Activated T-cell treated with anti-CD3 and anti-CD28 coated beads, Interleukin-2, amount 50 U/mL, for 48 hours (primary cell): Measurements from ENCODE around the gene KDM2B.

ENCODE experiments used
- DNase-seq, 2 experiments: peaks; one replicate each; pipeline ENCODE4 v3.0.0-alpha.2; 2020

Gene KDM2B

DNA sequence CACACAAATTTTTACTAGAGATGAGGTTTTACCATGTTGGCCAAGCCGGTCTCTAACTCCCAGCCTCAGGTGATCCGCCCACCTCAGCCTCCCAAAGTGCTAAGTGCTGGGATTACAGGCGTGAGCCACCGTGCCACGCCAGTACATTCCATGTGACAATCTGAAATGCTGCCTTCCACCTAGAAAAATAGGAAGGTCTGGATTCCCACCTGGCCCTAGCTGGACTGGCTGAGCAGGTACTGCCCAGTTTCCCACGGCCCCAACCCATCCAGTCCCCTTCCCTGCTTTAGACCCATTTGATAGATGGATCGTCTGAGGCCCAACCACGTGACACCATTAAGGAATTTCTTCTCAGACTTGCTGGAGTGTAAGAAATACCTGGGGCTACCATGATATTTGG lies 55.4 kb downstream of the KDM2B start:
- DNase-seq: no peak

- no peak for DNase-seq
Measured at GRCh38 chr12:121524196-121524916, 56.5 kb downstream of the KDM2B start.

- DNase-seq: no peak
Measured at GRCh38 chr12:121523741-121524140, 57.1 kb downstream of the KDM2B start.

GRCh38 chr12:121522971-121523370 lies 57.9 kb downstream of the KDM2B start:
- DNase-seq: no peak

GRCh38 chr12:121520586-121521086 lies 60.2 kb downstream of the KDM2B start:
- DNase-seq: no peak

DNA sequence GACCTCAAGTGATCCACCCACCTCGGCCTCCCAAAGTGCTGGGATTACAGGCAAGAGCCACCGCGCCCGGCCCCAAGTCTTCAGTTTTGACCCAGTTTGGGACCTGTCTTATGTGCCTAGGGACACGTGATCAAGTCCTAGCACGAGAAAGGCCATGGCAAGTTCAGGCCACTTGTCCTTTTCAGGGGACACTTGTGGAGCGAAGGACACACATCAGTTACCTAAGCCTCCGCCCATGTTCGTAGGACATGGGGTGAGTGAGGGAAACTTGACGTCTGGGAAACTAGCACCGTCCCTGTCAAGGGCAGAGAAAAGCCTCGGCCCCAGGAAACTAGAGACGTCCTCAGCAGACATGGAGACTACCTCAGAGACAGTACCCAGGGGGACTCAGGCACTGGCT lies 60.7 kb downstream of the KDM2B start:
- no peak for DNase-seq

GRCh38 chr12:121519227-121519626 lies 61.6 kb downstream of the KDM2B start:
- no peak for DNase-seq

DNA sequence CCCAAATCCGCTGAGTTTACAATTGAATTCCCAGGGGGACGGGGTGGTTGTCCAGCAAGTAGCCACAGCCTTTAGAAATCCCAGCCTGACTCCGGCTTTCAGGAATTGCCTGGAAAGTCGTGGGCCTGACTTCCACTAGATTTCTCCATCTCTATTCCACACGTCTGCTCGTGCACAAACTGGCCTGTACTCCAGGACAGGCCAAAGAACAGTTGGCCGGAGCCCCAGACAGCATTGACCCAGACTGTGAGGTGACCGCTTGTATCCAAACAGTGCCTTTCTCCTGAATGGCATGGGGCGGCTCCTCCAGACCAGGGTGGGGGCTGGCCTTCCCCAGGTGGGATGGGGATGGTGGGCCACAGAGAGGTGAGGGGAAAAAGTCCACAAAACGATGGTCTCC lies 62.2 kb downstream of the KDM2B start:
- DNase-seq: no peak

GRCh38 chr12:121516437-121517011 lies 64.3 kb downstream of the KDM2B start:
- no peak for DNase-seq

- no peak for DNase-seq
Measured at GRCh38 chr12:121515615-121516014, 65.2 kb downstream of the KDM2B start.

DNA sequence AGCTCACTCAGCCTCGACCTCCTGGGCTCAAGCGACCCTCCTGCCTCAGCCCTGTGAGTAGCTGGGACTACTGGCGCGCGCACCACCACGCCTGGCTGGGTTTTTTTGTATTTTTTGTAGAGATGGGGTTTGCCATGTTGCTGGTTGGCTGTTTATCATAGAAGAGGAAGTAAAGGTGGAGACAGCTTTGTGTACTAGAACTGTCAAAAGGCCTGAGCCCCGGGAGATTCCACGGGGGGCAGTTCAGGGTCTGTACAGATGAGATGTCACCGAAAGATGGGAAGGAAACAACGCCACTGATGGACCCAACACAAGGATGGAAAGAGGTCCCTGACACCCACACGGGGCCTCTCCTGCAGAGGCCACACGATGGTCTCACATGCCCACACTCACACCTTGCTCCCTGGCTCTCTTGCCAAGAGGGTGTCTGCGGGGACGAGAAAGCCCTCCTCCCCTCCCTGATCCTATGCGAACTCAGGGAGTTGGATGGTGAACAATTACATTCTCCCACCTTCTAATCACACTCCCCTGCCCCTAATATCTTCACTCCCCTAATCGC lies 66.6 kb downstream of the KDM2B start:
- no peak for DNase-seq

- DNase-seq: peak; percentile 33 to 49
Measured at GRCh38 chr12:121513464-121514183, 67.2 kb downstream of the KDM2B start.

GRCh38 chr12:121512561-121512960 lies 68.3 kb downstream of the KDM2B start:
- no peak for DNase-seq

GRCh38 chr12:121511916-121512315 lies 68.9 kb downstream of the KDM2B start:
- no peak for DNase-seq

GRCh38 chr12:121509339-121509738 lies 71.5 kb downstream of the KDM2B start:
- no peak for DNase-seq

DNA sequence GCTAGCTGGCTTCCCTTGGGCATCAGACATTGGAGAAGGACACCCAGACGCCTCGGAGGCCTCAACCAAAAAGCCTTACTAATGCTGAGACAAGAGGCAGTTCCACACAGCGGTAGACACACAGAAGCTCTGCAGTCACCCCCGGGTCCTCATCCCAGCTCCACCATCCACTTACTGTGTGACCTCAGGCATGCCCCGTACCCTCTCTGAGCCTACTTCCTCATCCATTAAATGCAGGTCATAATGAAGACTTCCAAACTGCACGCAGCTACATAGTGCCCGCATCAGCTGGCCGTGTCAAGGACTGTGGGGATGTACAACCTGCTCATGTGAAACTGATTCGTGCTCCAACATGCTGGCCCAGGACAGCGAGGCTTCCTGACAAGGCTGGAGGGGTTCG lies 72.3 kb downstream of the KDM2B start:
- no peak for DNase-seq

- DNase-seq: no peak
Measured at GRCh38 chr12:121507984-121508383, 72.8 kb downstream of the KDM2B start.

DNA sequence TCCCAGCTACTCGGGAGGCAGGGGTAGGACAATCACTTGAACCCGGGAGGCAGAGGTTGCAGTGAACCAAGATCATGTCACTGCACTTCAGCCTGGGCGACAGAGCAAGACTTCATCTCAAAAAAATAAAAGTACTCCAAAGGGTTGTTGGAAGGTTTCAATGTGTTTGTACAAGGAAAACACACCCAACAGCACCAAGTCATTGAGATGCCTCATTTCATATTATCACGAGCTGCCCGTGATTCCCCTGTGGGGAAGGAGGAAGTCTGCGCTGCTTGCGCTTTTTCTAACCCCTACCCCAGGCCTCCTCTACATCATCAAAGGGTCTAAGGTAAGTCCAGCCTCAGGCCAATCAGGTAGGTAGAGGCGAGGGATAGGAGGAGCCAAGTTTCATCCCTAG lies 73.6 kb downstream of the KDM2B start:
- no peak for DNase-seq

GRCh38 chr12:121505513-121505912 lies 75.3 kb downstream of the KDM2B start:
- no peak for DNase-seq

DNA sequence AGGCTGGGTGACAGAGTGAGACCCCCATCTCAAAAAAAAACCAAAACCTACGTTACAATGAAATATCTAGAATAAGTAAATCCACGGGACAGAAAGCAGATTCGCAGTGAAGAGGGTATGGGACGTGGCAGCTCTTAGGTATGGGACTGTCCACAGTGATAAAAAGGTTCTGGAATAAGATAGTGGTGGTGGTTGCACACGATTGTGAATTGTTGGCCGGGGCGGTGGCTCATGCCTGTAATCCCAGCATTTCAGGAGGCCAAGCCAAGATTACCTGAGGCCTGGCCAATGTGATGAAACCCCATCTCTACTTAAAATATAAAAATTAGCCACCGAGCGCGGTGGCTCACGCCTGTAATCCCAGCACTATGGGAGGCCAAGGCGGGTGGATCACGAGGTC lies 76.3 kb downstream of the KDM2B start:
- no peak for DNase-seq

GRCh38 chr12:121503395-121503794 lies 77.4 kb downstream of the KDM2B start:
- no peak for DNase-seq

DNA sequence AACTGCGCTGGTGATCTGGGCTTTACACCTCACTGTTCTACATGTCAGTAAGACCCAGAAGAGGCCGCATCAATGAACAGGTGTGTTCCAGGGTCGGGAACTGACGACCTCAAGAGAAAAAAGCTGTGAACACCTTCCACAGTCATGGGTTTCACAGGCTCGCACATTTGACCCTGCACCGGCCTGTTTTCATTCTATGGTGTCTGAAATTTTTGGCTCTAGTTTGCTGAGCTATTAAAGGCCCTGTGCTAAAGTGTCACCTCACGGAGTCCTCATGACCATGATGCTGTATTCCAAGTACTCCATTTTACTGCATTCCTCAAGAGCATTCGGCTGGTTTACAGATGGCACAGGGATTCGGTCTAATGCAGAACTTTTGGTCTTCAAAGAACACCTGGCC lies 78.9 kb downstream of the KDM2B start:
- no peak for DNase-seq

- peak; percentile 80 to 83 for DNase-seq
Measured at GRCh38 chr12:121499929-121500793, 80.7 kb downstream of the KDM2B start.
